Spinal cord (tissue), 10 donors: ENCODE data around the gene SBSN. TPM values are rescaled to one million over a fixed set of nuclear protein-coding genes. Genes with fewer than 3 reads are reported as not detected.
A peak's percentile ranks its signal among the peaks of the same experiment; 100 is the strongest.

Source experiments
- DNase-seq, 6 donors: peaks; one replicate each; pipeline versions ENCODE4 v3.0.0 to v3.0.0-alpha.2; 2013 to 2015; ENCODE audit warnings: low spot score in 6 of 6, low read depth in 4 of 6
- H3K27ac ChIP-seq: one replicate; pipeline ENCODE4 v1.5.1; 2013; ENCODE audit warnings: low read depth, low read length, control low read depth
- H3K27me3 ChIP-seq: one replicate; pipeline ENCODE4 v1.6.1; 2013; ENCODE audit warnings: low read length; ENCODE audit not compliant: control insufficient read depth, insufficient read depth
- H3K36me3 ChIP-seq: one replicate; pipeline ENCODE4 v1.6.1; 2013; ENCODE audit warnings: low read length; ENCODE audit not compliant: control insufficient read depth, insufficient read depth
- H3K4me1 ChIP-seq: one replicate; pipeline ENCODE4 v1.6.1; 2013; ENCODE audit warnings: low read length; ENCODE audit not compliant: control insufficient read depth, insufficient read depth
- H3K4me3 ChIP-seq: one replicate; pipeline ENCODE4 v1.5.1; 2013; ENCODE audit warnings: low read depth, low read length, control low read depth
- H3K9me3 ChIP-seq: one replicate; pipeline ENCODE4 v1.6.1; 2013; ENCODE audit warnings: low read length; ENCODE audit not compliant: control insufficient read depth, insufficient read depth
- WGBS: methylation state at CpG from one replicate; pipeline ENCODE4 v1.1.5; 2013; ENCODE audit warnings: missing lambda C conversion rate; ENCODE audit not compliant: insufficient coverage; 5-methylcytosine and 5-hydroxymethylcytosine counted together
- polyA plus RNA-seq, 2 donors: library from polyadenylated mRNA; unstranded; fragments of 120-200 nt; gene quantifications; one replicate each; pipeline ENCODE4 v1.2.1, GENCODE V29; 2013; ENCODE audit not compliant: insufficient read length in 2 of 2
- total RNA-seq, 2 donors: library from RNA; depleted of rRNA in 1 of 2; stranded (reverse); fragments of 120-200 nt in 1 of 2; fragments of >200 nt in 1 of 2; gene quantifications; one replicate each; pipeline versions ENCODE4 v1.2.3 to v1.2.4, GENCODE V29; 2013 to 2014
- donor health status: healthy.

Gene SBSN
- total and polyA plus RNA-seq, 4 donors, result 0.06 to 0.50 (median 0.17) TPM; not detected in 1

DNA sequence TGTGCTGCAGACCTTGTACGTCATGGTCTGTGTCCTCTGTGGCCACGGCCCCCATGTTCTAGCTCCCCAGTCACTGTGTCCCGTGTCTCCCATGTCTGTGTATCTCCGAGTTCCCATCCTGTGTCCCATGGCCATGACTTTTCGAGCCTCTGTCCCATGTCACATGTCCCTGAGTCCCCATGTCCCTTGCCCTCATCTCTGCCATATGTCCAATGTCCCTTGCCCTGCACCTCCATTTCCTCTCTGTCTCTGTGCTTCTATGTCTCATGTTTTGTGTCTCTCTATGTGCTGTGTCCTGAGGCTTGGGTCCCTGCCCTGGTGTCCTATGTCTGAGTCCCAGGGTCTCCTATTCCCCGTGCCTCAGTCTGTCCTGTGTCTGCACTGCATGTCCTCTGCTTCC lies 33.3 kb upstream of the SBSN start:
- 82% methylated on average over 5 of the region's 6 CpGs for WGBS
- DNase-seq, result no peak
- H3K27me3 ChIP-seq, result peaks cover 28% of the 10 kb centered on the region

DNA sequence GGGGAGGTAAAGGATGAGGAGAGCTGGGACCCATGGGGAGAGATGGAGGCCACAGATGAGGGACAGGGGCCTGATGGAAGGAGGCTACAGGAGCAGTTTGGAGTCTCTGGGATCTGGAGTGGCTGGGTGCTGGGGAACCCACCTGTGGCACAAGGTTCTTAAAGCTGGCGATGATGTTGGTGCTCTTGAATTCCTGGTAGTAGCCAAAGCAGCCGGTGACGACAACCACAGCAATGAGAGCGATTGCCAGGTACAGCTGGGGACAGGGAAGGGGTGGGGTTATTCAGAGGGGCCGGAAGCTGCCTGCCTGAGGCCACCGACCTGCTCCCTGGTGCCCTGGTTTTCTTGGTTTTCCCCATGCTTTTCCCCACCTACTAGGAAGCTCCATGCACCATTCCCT lies 32.6 kb upstream of the SBSN start:
- 67% methylated on average over 3 of the region's 6 CpGs for WGBS

More for the DNA sequence above, 33.3 kb upstream of the SBSN start:
- Histone ChIP-seq H3K4me1 (peaks cover 15% of the 10 kb centered on the region), H3K4me3 (no peak overlapping the region), H3K27ac (no peak overlapping the region), H3K36me3 (no peaks in the 10 kb centered on the region), H3K9me3 (no peaks in the 10 kb centered on the region)

GRCh38 chr19:35560271-35560670 lies 32.2 kb upstream of the SBSN start:
- H3K36me3 ChIP-seq, result no peaks in the 10 kb centered on the region
- H3K9me3 ChIP-seq, result no peaks in the 10 kb centered on the region
- peaks cover 15% of the 10 kb centered on the region for H3K4me1 ChIP-seq
- no peak for DNase-seq
- 89% methylated on average over 16 of the region's 18 CpGs for WGBS
- H3K27me3 ChIP-seq, result peaks cover 28% of the 10 kb centered on the region
- H3K4me3 ChIP-seq, result no peak overlapping the region
- no peak overlapping the region for H3K27ac ChIP-seq

More for the DNA sequence above, 32.6 kb upstream of the SBSN start:
- Histone ChIP-seq H3K4me1 (peaks cover 15% of the 10 kb centered on the region), H3K36me3 (no peaks in the 10 kb centered on the region), H3K27me3 (peaks cover 28% of the 10 kb centered on the region), H3K9me3 (no peaks in the 10 kb centered on the region), H3K27ac (no peak overlapping the region), H3K4me3 (no peak overlapping the region)
- no peak for DNase-seq

DNA sequence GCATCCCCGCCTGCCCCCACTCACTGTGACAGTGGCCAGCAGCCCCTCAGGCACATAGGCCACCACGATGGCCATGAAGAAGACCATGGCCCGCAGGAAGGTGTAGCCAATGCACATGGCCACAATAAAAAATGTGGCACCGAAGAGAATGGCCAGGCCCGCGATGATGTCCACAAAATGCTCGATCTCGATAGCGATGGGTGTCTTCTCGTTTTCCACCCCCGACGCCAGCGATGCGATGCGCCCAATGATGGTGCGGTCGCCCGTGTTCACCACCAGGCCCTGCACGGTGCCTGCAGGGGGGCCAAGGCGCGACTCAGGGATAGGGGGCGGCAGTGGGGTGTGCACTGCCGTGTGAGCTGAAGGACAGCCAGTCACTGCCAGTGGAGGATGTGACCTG lies 31.7 kb upstream of the SBSN start:
- peaks cover 28% of the 10 kb centered on the region for H3K27me3 ChIP-seq
- no peak for DNase-seq
- WGBS, result 89% methylated on average over 23 of the region's 23 CpGs

GRCh38 chr19:35559281-35559659 lies 31.2 kb upstream of the SBSN start:
- H3K4me1 ChIP-seq, result peaks cover 15% of the 10 kb centered on the region
- no peak for DNase-seq
- no peaks in the 10 kb centered on the region for H3K36me3 ChIP-seq
- H3K4me3 ChIP-seq, result no peak overlapping the region
- H3K27me3 ChIP-seq, result peaks cover 28% of the 10 kb centered on the region
- 75% methylated on average over 9 of the region's 11 CpGs for WGBS
- H3K9me3 ChIP-seq, result no peaks in the 10 kb centered on the region
- H3K27ac ChIP-seq, result no peak overlapping the region

More for the DNA sequence above, 31.7 kb upstream of the SBSN start:
- Histone ChIP-seq H3K4me3 (no peak overlapping the region), H3K36me3 (no peaks in the 10 kb centered on the region), H3K9me3 (no peaks in the 10 kb centered on the region), H3K27ac (no peak overlapping the region), H3K4me1 (peaks cover 15% of the 10 kb centered on the region)

GRCh38 chr19:35558400-35559280 lies 30.5 kb upstream of the SBSN start:
- Histone ChIP-seq H3K27ac (no peak overlapping the region), H3K4me1 (peaks cover 15% of the 10 kb centered on the region), H3K9me3 (no peaks in the 10 kb centered on the region), H3K4me3 (no peak overlapping the region), H3K36me3 (no peaks in the 10 kb centered on the region), H3K27me3 (peaks cover 28% of the 10 kb centered on the region)
- 23% methylated on average over 52 of the region's 53 CpGs for WGBS
- no peak for DNase-seq

DNA sequence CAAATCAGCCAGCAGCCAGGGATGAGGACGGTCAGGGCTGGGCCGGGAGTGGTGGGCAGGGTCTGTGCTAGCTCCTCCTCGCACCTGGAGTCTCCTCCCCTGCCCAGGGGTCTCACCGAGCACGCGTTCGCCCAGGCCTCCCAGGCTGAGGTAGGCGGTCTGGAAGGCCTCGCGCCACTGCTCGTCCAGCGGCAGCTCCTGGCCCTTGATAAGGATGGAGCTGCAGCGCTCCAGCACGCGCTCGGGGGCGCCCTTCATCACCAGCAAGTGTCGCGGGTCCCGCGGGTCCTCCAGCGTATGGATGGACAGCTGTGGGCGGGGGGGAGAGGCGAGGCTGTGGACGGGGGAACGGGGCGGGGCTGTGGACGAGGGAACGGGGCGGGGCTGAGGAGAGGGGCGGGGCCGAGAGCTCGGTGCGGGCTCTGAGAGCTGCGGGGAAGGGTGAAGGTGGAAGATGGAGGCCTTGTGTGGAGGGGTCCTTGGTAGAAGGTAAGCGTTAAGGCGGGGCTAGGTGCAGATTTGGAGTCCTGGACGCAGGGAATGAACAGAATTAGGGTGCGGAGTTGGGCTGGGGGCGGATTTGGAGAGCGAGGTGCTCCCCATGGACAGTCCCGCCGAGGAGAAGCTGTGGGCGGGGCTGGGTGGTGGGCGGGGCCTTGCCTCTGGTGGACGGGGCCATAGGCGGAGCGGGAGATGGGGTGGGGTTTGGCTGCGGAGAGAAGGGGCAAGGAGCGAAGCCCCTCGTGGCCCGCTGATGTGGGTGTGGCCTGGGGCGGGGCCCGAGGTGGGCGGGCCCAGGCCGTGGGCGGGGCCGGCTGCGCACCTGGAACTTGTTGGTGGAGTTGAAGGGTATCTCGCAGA lies 29.7 kb upstream of the SBSN start:
- DNase-seq, result peak in 5 of 6 donors; percentile 18 to 93 (median 51)
- peaks cover 15% of the 10 kb centered on the region for H3K4me1 ChIP-seq
- no peaks in the 10 kb centered on the region for H3K36me3 ChIP-seq
- H3K4me3 ChIP-seq, result peak overlapping the region; percentile 31
- peaks cover 28% of the 10 kb centered on the region for H3K27me3 ChIP-seq
- WGBS, result under 1% methylated on average over 58 of the region's 60 CpGs
- no peak overlapping the region for H3K27ac ChIP-seq
- no peaks in the 10 kb centered on the region for H3K9me3 ChIP-seq

DNA sequence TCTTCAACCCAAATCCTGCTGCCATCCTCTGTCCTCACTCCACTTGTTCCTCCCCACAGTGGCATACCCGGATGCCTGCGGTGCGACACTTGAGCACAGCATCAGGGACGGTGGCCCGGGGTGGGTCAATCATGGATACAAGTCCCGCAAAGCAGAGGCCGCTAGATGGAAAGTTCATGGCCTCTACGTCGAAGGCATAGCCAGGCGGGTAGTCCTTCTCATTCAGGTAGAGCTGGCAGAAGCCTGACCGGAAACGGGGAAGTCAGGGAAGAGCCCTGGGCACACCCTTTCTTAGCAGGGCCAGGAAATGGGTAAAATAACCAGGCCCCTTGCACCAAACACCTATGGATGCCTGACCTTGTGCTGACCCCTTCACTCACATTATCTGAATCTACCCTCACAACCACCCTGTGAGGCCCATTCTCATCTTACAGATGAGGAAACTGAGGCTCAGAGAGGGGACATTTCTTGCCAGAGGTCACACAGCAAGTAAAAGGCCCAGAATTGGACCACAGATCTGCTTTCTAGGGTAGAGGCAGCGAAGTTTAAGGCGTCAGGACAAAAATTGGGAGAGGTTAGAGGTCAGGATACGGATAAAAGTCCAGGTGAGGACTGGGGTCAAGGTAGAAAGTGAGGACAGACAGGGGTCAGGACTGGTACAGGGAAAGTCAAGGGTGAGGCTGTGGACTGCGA lies 28.9 kb upstream of the SBSN start:
- Histone ChIP-seq H3K9me3 (no peaks in the 10 kb centered on the region), H3K4me3 (no peak overlapping the region), H3K27me3 (peaks cover 28% of the 10 kb centered on the region), H3K4me1 (peaks cover 15% of the 10 kb centered on the region), H3K27ac (no peak overlapping the region), H3K36me3 (no peaks in the 10 kb centered on the region)
- no peak for DNase-seq
- 80% methylated on average over 14 of the region's 16 CpGs for WGBS

DNA sequence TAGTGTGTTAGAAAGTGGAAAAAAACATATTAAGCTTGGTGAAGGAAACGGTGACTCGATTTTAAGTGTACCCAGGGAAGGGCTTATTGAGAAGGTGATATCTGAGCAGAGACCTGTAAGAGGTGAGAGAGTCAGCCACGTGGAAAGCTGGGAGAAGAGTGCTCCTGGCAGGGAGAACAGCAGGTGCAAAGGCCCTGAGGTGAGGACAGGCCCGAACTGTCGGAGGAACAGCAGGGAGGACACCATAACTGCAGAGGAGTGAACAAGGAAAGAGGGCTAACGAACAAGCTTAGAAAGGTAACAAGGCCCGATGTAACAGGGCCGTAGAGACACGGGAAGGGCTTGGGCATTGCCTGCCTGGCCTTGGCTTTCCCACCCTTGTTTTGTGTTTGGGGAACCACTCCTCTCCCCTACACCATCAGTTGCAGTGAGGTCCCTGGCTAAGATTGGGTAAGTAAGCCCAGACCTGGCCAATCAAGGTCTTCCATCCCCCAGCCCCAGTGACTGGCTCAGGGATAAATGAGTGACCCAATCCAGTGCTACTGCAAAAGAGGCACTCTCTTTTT lies 28.0 kb upstream of the SBSN start:
- Histone ChIP-seq H3K4me1 (peaks cover 15% of the 10 kb centered on the region), H3K27me3 (peaks cover 25% of the 10 kb centered on the region), H3K36me3 (peaks cover 5% of the 10 kb centered on the region), H3K27ac (no peak overlapping the region), H3K4me3 (no peak overlapping the region), H3K9me3 (no peaks in the 10 kb centered on the region)
- 76% methylated on average over 7 of the region's 9 CpGs for WGBS
- DNase-seq, result no peak
